Keratinocyte (primary cell): ENCODE measurements around the gene VTCN1.

Source experiments
- CTCF ChIP-seq, 3 experiments: IDR thresholded peaks in 1 of 3; conservative IDR thresholded peaks in 1 of 3; optimal IDR thresholded peaks in 1 of 3; 2 replicates in 2 of 3; 3 replicates in 1 of 3; pipeline versions ENCODE3 to v1.5.1; 2011; ENCODE audit warnings: low read length in 3 of 3, mild to moderate bottlenecking in 3 of 3, moderate library complexity in 2 of 3, control low read depth in 1 of 3, inconsistent platforms in 1 of 3; ENCODE audit not compliant: insufficient read depth in 2 of 3; ENCODE audit errors: extremely low read depth in 1 of 3
- EZH2 ChIP-seq: IDR thresholded peaks from one replicate; pipeline ENCODE4 v1.6.1; 2012; ENCODE audit warnings: inconsistent platforms, mild to moderate bottlenecking, low read length, moderate library complexity

GRCh38 chr1:117179471-117179870 lies 31.3 kb downstream of the VTCN1 start:
- TF ChIP-seq EZH2 (no peak), CTCF (optimal IDR thresholded peaks at IDR 0.05 in 1 of 3, IDR thresholded peaks at IDR 0.05 in 1 of 3, conservative IDR thresholded peaks at IDR 0.05 in 1 of 3; ENCODE audit: extremely low read depth in 1 of 3, insufficient read depth in 2 of 3, low read length in 3 of 3) (no peak)
